ENCODE measurements around the gene ATPAF1. TPM values are rescaled to one million over a fixed set of nuclear protein-coding genes. Genes with fewer than 3 reads are reported as not detected.
"Not testable (repeated sequence)": the region's sequence is repeated elsewhere in the genome, so short reads cannot be mapped to it uniquely, and the experiment has no call there.

Gene ATPAF1, protein sequence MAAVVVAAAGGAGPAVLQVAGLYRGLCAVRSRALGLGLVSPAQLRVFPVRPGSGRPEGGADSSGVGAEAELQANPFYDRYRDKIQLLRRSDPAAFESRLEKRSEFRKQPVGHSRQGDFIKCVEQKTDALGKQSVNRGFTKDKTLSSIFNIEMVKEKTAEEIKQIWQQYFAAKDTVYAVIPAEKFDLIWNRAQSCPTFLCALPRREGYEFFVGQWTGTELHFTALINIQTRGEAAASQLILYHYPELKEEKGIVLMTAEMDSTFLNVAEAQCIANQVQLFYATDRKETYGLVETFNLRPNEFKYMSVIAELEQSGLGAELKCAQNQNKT
- 43.0 TPM for total RNA-seq

DNA sequence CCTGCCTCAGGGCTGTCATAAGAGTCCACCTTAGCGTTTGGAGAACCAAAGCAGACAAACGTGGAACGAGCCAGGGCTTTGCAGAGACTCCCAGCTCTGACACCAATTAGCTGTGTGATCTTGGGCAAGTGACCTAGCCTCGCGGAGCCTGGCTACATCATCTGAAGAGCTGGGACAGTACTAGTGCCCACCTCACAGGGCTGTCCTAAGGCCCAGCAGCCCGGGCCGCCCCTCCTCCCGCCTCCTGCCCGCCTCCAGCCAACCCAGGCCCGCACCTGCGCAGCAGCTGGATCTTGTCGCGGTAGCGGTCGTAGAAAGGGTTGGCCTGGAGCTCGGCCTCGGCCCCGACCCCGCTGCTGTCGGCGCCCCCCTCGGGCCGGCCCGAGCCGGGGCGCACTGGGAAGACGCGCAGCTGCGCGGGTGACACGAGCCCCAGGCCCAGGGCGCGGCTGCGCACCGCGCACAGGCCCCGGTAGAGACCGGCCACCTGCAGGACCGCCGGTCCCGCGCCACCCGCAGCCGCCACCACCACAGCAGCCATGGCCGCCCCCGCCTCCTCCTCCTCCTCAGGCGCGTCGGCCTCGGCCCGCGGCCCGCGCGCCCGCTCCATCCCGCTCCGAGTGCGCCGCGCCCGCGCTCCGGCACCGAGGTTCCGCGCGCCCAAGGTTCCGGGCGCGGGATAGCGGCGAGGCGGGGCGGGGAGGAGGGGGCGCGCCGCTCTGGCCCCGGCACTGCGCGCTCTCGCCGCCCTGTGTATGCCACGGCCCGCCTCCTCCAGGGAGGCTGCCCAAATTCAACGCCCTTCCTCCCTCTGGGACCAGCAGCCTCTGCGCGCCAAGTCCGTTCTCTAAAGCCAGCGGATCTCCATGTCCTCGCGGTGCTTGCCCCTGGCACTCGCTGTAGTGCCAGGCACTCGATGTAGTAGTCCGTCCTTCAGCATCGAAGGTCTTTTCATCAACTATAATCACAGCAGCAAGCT is at the start of gene ATPAF1:
Gene ATPAF1, minus strand, starts transcription at position 583 of the 979 bp plus-strand sequence. Its CDS starts 42 bp downstream, at position 541.
- peak; percentile 94 for ATAC-seq

DNA sequence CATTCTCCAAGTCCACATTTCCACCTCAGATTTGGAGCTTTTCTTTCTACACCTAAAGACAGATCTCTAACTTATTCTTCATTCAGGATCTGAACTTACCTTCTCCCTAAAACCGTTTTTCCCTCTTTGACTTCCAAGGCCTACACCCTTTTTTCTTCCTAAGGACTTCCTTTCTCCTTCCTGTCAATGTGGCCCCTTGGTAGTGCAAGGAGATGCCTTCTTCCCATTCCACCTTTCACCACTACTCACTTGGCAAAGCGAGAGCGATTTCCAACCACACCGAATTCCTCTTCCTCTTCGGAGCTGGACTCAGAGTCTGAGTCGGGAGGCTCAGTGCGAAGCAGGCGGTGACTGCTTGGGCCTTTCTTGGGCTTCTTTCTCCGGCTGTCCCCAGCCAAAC is 49.5 kb upstream of the ATPAF1 start:
- DNase-seq (ENCODE audit: low spot score): no peak
- no peak for ATAC-seq

More for the DNA sequence above, at the start of gene ATPAF1:
- peak; percentile 84 for DNase-seq (ENCODE audit: low spot score)

DNA sequence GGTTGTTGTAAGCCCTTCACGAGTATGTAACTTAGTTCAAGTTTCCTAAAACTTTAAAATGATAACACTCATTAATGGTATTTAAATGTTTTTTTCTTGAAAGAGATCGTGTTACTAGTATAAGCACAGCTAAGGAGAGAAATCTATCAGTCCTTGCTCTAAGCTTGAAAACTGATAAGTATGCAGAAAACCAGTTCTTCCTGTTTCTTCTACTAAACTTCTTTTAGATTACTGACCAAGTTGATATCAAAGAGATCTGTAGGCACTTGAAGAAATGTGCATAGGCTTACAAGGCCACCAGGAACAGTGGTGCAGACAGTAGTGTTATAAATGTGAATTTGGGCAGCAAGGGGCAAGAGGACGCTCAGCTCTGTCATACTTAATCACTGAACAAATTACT is 46.8 kb upstream of the ATPAF1 start:
- DNase-seq (ENCODE audit: low spot score) (no peak), ATAC-seq (no peak)

DNA sequence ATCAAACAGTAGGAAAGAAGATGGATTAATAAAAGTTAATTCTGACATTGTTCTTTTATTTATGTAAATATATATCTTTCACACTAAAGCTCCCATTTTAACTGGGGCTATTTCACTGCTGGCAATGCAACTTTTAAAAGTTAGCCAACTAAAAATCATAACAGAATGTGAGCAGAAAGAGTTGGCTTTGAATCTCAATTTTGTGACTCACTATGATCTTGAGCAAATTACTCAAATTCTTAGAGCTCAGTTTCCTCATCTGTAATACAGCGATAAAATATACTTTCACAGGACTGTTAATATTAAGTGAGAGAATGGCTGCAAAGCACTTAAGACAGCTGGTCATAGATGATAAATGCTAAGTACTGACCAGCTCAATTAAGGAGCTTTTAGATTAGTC is 40.0 kb upstream of the ATPAF1 start:
- no peak for DNase-seq (ENCODE audit: low spot score)
- no peak for ATAC-seq

DNA sequence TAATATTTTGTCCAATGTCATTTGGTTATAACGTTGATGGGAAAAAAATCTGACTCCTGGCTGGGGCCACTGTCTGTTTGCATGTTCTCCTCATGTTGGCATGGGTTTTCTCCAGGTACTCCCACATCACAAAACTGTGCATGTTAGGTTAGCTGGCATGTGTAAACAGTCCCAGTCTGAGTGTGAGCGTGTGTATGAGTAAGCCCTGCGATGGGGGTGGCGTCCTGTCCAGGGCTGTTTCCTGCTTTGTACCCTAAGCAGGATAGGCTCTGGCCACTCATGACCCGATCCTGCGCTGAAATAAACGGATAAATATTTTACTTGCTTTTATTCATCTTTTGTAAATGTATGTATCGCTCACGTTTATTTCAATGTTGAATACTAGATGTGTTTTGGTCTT is 37.2 kb upstream of the ATPAF1 start:
- no peak for DNase-seq (ENCODE audit: low spot score)
- ATAC-seq: no peak

DNA sequence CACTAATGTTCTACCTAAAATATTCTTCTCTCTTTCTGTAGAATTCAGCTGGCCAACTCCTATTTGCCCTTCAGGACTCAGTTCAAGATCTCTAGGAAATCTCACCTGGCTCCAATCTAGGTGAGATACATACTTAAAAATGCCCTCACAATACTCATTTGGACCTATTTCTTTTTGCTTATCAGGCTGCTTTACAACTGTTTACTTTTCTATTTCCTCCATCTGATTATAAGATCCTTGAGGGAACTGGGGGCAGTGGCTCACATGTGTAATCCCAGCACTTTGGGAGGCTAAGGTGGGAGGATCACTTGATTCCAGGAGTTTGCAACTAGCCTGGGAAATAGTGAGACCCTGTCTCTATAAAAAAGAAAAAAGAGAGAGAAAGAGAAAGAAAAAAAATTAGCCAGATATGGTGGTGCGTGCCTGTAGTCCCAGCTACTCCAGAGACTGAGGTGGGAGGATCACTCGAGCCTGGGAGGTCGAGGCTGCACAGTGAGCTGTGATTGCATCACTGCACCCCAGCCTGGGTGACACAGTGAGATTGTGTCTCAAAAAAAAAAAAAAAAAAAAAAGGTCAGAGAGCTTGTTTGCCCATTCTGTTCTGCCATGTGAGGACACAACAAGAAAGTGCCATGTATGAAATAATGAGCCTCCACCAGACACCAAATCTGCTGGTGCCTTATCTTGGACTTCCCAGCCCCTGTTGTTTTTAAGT is 35.9 kb upstream of the ATPAF1 start:
- no peak for DNase-seq (ENCODE audit: low spot score)
- no peak for ATAC-seq

DNA sequence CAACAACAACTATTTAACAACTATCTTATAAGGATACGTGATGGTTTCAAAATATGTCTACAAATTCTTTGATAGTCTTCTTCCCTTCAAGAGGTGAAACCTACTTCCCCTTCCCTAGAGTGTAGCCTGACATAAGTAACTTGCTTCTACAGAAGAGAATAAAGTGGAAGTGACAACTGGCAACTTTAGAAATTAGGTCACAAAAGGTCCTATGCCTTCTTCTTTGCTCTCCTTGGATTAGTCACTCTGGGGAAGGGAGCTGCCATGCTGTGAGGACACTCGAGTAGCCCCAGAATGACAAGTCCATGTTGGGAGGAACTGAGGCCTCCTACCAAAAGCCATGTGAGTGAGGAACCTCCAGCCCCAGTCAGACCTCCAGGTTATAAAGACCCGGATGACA is 31.5 kb upstream of the ATPAF1 start:
- ATAC-seq: no peak

DNA sequence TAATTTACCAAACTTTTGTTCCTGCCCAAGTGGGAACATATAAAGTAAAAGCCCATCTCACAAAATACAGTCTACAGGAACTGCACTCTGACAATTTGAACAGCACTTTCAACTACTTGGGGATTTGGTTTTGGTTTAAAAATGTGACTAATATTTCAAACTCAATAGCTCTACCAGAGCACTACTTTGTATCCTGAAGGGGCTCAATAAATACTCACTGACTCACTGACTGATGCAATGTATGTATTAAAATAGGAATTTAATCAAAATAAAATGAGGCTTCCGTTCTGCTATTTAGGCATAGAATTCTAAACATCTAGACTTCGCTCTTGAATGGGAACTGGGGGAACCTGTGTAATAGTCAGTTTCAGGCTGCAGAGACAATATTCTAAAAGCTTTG is 28.9 kb upstream of the ATPAF1 start:
- no peak for DNase-seq (ENCODE audit: low spot score)
- no peak for ATAC-seq

More for the DNA sequence above, 31.5 kb upstream of the ATPAF1 start:
- no peak for DNase-seq (ENCODE audit: low spot score)

DNA sequence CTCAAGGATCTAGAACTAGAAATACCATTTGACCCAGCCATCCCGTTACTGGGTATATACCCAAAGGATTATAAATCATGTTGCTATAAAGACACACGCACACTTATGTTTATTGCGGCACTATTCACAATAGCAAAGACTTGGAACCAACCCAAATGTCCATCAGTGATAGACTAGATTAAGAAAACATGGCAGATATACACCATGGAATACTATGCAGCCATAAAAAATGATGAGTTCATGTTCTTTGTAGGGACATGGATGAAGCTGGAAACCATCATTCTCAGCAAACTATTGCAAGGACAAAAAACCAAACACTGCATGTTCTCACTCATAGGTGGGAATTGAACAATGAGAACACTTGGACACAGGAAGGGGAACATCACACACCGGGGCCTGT is 26.5 kb upstream of the ATPAF1 start:
- ATAC-seq: not testable (repeated sequence)

DNA sequence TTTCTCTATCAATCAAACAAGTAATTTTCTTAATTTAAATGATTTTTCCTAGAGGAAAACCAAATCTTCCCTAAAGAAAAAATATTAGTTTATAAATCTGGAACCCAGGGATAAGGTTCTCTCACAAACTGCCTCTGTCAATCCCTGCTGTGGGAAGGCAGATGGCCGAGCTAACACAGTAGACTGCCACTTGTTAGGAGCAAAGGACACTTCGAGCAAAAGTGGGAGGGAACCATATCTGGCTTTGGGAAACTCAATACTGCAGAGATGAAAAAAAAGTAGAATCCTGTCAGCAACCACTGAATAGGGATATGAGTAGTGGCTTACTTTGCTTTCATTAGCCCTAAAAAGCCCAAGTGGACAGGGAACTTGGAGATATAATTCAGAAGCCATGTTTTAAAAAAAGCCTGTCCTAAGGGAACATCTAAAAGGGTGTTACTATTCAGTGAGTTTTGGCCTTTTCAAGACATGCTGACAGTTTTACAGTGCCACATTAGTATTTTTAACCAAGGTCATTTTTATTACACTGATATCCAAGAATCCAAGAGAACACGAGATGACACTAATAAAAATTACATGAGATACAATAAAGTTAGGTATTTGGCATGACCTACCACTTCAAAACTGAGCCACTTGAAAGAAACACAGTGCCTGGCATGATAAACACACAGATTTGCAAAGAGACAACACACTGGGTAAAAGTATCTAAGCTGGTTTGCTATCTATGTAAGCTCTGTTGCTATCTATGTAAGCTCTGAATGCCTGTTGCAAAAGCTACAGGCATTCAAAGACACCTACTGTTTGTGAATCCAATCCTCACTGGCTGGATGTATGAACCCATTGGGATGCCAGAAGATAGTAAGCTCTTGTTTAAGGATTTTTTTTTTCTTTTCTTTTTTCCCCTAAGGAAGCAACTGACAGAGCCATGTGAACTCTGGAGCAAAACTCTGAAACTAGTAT is 24.9 kb upstream of the ATPAF1 start:
- DNase-seq (ENCODE audit: low spot score) (no peak), ATAC-seq (no peak)

More for the DNA sequence above, 26.5 kb upstream of the ATPAF1 start:
- not testable (repeated sequence) for DNase-seq (ENCODE audit: low spot score)

DNA sequence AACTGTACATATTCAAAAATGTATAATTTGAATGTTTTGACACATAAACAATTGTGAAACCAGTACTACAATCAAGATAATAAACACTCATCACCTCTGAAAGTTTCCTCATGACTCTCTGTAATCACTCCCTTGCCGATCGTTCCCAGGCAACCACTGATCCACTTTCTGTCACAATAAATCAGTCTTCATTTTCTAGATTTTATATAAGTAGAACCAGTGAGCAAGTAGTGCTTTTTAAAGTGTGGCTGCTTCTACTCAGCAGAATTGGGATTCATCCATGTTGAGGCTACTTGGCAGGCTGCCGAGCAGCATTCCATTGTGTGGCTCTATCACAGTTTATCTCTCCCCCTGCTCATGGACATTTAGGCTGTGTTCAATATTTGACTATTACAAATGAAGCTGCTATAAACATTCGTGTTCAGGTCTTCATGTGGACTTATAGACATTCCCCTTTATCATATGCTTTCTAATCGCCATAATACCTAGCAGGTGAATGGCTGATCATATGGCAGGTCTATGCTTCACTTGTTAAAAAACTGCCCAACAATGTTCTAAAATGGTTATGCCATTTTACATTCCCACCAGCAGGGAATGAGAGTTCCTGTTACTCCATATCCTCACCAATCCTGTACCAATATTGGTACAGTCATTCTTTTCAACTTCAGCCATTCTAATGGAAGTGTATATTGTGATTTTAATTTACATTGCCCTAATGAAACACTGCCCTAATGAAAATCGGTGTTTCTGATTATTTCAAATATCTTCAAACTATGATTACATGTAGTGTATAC is 24.0 kb upstream of the ATPAF1 start:
- DNase-seq (ENCODE audit: low spot score) (no peak), ATAC-seq (no peak)

DNA sequence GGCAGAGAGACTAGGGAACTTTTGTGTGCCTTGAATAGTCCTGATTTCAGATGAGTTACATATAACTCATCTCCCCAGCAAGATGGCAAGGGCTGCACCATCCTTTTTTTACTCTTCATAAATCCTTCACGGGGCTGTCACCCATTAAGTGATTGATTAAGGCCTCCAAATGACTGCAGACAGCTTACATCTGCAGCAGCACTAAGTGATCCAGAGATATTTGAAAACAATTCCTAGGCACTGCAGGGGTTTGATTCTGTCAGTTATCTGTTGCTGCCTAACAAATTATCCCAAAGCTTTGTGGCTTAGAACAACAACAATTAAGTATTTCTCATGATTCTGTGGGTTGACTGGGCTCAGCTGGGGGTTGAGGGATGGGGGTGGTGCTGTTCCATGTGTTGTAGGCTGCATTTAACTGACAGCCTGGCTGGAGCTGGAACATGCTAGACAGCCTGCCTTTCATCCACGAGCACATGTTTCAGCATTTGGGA is 22.8 kb upstream of the ATPAF1 start:
- no peak for ATAC-seq
- no peak for DNase-seq (ENCODE audit: low spot score)

DNA sequence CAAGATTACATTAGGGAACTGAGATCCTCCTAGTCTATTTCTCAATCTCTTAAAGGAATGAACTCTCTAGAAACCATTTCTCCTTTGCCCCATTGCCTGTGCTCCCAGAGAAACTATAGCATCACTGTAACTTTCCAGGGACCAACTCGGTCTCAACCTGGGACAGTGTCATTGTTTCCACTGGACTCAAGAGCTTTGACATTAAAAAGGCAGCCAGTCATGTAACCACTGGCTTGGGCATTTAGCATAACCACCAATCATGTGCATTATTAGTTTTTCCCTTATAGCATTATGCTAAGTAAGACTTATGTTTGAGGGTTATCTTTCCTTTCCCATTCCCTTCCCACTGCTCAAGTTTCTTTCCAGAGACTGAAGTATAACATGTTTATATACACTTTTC is 21.7 kb upstream of the ATPAF1 start:
- ATAC-seq (no peak), DNase-seq (ENCODE audit: low spot score) (no peak)

DNA sequence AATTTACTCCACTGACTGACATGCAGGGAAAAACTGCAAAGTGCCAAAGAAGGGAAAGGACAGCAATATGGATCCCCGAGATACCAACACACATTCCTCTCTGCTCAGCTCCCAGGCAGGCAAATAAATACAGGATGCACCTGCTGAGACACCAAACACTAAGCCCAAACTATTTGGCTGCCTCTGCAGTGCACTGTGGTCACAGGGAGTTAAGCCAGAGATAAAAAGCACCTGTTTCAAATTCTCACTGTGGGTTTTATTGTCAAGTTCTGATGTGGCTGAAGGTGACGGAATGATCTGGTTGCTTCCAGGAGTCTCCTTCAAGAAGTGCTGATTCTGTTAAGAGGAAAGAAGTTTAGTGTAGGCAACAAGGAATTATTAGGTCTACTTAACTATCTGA is 21.2 kb upstream of the ATPAF1 start:
- DNase-seq (ENCODE audit: low spot score) (no peak), ATAC-seq (no peak)

DNA sequence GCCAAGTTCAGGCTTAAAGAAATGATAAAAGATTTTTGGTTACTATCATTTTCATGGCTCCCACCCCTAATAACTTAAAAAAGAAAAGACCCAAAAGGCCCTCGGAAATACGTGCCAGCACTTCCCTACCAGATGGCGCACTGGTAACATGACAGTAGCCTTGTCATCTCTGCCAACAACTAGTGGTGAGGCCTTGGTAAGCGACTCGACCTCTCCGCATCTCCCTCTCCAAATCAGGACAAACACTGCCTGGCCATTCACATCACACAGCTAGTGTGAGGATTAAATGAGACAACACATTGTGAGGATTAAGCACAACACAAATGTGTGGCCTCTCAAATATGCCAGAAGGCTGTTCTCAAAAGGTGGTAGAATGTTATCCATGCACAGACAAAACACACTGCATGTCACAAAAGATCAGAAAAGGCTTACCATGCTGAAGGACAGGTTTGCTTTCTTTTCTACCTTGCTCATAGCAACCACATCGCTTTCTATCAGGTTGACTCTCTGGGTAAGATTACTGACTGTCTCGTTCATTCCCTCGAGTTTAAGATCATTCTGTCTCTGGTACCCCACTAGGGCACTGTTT is 19.9 kb upstream of the ATPAF1 start:
- peak; percentile 29 for ATAC-seq
- DNase-seq (ENCODE audit: low spot score): no peak

DNA sequence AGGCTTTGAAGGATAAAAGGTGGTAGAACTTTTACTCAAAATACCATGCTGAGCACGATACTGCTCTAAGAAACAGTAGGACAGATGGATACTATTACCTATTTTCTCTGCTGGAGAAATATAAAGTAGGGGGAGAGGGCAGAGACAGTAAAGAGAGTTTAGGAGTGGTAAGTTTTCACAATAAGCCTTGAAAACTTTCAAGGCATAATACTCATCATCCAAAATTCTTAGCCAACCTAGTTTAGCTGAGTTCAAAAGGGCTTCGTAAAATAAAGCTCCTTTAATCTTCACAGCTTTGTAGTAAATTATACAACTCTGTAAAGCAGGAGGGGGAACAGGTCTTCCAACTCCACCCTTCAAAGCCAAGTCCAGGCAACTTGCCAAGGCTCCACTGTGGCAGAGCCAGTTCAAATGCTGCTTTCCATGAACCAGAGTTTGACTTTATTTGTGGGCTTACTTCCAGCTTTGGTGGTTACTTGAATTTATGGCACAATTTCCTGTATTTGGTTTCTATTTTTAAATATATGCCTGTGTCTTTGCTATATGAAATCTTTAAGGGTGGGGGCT is 19.0 kb upstream of the ATPAF1 start:
- ATAC-seq: peak; percentile 94
- DNase-seq (ENCODE audit: low spot score): peak; percentile 87

DNA sequence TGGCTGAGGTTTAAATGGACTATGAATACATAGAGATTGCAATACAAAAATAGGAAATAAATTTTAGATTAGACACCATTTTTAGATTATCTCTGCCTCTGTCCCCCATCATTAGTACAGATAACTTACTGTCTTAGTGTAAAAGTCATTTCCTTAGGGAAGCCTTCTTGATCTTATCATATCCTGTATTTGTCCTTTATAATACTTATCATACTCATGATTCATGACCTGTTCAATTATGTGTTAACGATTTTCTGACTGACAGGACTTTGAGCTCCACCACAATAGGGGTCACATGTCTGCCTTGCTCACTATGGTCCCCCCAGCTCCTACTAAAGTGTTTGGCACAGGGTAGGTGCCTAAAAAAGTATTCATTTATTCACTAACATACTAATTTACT is 18.1 kb upstream of the ATPAF1 start:
- no peak for ATAC-seq

DNA sequence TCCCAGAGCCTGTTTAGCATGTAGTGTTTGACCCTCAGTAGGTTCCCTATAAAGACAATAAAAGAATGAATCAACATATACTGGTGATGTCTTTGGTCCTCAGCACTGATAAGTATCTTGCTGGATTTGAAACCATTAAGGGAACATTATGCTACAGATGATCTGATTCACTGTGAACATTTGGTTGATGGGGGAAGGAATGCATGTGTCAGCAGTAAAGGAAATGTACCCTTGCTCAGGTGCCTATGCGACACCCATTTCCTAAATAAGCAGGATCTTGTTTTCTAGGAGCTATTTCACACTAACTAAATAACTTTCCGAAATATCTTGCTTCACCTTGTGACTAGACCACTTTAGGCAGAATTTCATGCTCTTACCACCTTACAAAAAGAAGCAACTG is 16.5 kb upstream of the ATPAF1 start:
- DNase-seq (ENCODE audit: low spot score) (no peak), ATAC-seq (no peak)

More for the DNA sequence above, 18.1 kb upstream of the ATPAF1 start:
- DNase-seq (ENCODE audit: low spot score): no peak

Data from left lobe of liver (tissue), 2 donors.